ENCODE data around the gene CDK5RAP3. TPM values are rescaled to one million over a fixed set of nuclear protein-coding genes. Genes with fewer than 3 reads are reported as not detected.

CDK5RAP3 gene
- total and polyA plus RNA-seq, 2 of the 13 experiments (the other 11 are each of a cell fraction or from before 2014, with no cell fraction given) = 128 to 154 TPM

- TF ChIP-seq ARID5B (CRISPR knock-in tag; IDR thresholded peaks at IDR 0.05) = peak; percentile 49; the same call in 1 of the 2 replicates
- TF ChIP-seq SALL1 (CRISPR knock-in tag; IDR thresholded peaks at IDR 0.05) = 0 out of 2 replicates have a peak, but pooled peaks have one; percentile 33
- no peak for TF ChIP-seq TMF1 (CRISPR knock-in tag; IDR thresholded peaks at IDR 0.05; ENCODE audit: low read depth)
- no peak; the same call in 1 of the 2 replicates for TF ChIP-seq SPEN (CRISPR knock-in tag; IDR thresholded peaks at IDR 0.05; ENCODE audit: low read depth)
- no peak for TF ChIP-seq SCMH1 (CRISPR knock-in tag; IDR thresholded peaks at IDR 0.05; ENCODE audit: borderline replicate concordance)
- TF ChIP-seq GABPA (IDR thresholded peaks at IDR 0.05; ENCODE audit: low read depth, low read length) = no peak
- no peak for TF ChIP-seq GABPA (CRISPR knock-in tag; IDR thresholded peaks at IDR 0.05; ENCODE audit: low read depth)
- TF ChIP-seq HOMEZ (CRISPR knock-in tag; IDR thresholded peaks at IDR 0.05; ENCODE audit: low read depth) = no peak; the same call in 1 of the 2 replicates
- TF ChIP-seq PCBP2 (optimal IDR thresholded peaks at IDR 0.05; ENCODE audit: low read depth, low read length, poor library complexity, severe bottlenecking) = no peak
- no peak for TF ChIP-seq ATRX (CRISPR knock-in tag; IDR thresholded peaks at IDR 0.05; ENCODE audit: borderline replicate concordance)
- no peak for TF ChIP-seq ZKSCAN5 (CRISPR knock-in tag; IDR thresholded peaks at IDR 0.05)
- TF ChIP-seq BORCS8-MEF2B (CRISPR knock-in tag; IDR thresholded peaks at IDR 0.05) = no peak
- no peak for TF ChIP-seq MLXIP (CRISPR knock-in tag; IDR thresholded peaks at IDR 0.05; ENCODE audit: borderline replicate concordance)
- peak; percentile 13; the same call in 1 of the 2 replicates for TF ChIP-seq DMAP1 (CRISPR knock-in tag; IDR thresholded peaks at IDR 0.05)
- no peak for TF ChIP-seq SKI (IDR thresholded peaks at IDR 0.05; ENCODE audit: partially characterized antibody)
- TF ChIP-seq ZNF784 (CRISPR knock-in tag; IDR thresholded peaks at IDR 0.05; ENCODE audit: borderline replicate concordance) = no peak
- no peak for TF ChIP-seq RNF219 (CRISPR knock-in tag; IDR thresholded peaks at IDR 0.05)
These were observed 54.4 kb downstream of the CDK5RAP3 start (continued) for GRCh38 chr17:48025040-48025903.
